Eye (tissue), 1 donor: ENCODE measurements around the gene EFNB2.

Experiments used
- DNase-seq: peaks from one replicate; pipeline ENCODE4 v3.0.0-alpha.2; 2015

The EFNB2 gene

GRCh38 chr13:106479929-106480328 lies 55.5 kb downstream of the EFNB2 start:
- no peak for DNase-seq

DNA sequence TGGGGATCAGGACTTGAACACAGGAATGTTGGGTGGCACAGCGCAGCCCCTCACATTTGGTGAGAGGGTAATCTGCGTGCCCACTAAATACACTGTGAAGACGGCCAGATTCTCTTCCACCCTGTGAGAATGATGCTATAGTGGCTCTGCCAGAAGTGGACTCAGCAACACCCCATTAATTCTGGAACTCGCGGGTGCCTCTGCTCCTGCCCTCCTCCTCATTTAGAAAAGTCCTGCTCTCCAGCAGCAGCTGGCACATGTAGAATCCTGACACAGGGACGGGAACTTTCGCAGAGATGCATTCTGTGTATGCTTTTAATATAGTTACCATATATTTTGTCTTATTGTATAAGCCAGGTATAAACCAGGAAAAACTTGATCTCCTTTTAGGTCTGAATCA lies 57.3 kb downstream of the EFNB2 start:
- no peak for DNase-seq

DNA sequence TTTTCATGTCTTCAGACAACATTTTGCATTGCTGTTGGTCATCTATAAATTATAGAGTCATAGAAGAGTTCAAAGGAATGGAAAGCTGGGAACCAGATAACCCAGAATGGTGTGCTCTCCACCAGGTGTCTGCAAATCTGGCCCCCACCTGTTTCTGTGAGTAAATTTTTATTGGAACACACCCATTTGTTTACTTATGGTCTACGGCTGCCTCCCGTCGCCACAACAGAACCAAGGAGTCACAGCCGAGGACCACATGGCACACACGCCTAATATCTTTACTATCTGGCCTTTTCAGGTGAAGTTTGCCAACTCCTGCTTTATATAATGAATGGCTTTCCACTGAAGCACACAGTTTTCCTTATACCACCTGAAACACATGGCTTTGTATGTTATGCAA lies 58.2 kb downstream of the EFNB2 start:
- no peak for DNase-seq

GRCh38 chr13:106475852-106476251 lies 59.6 kb downstream of the EFNB2 start:
- no peak for DNase-seq

DNA sequence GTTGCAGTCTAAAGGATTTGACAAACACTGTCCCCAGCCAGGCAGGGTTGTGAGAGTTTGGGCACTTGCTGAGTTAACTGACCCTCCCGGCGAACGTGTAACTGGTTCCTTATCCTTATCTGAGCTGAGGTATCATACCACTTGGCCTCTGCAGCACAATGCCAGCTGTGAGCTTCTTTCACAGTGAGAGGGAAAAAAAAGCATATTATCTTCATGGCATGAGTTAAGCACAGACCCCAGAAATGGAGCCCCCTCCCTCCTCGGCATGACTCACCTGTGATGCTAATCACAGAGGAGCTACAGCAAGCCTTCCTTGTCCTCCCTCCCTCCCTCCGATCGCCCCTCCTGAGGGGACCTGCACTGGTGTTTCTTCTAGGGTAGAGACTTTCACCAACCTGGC lies 60.5 kb downstream of the EFNB2 start:
- DNase-seq, result no peak

GRCh38 chr13:106473154-106473553 lies 62.3 kb downstream of the EFNB2 start:
- no peak for DNase-seq

DNA sequence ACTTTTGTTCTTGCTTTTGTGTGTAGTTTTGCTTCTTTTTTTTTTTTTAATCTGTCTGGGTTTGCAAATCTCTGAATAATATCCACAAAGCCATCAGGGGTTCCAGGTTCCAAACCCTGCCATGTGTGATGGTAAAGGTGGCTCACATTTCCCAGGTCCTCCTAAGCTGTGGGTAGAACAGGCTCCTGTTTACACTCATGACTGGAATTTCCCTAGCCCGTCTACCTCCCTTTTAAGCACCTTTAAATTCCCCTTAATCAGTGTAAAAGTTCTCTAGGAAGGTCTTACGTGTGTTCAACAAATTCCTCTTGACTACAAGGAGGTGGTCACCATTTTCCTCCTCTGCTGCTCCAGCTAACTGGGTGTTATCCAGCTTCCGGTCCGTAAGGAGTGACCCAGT lies 62.8 kb downstream of the EFNB2 start:
- DNase-seq, result no peak

- DNase-seq, result peak; percentile 59
These were observed 63.4 kb downstream of the EFNB2 start for GRCh38 chr13:106471957-106472543.

GRCh38 chr13:106470576-106470975 lies 64.9 kb downstream of the EFNB2 start:
- DNase-seq, result no peak

GRCh38 chr13:106468744-106469590 lies 66.5 kb downstream of the EFNB2 start:
- DNase-seq, result no peak

GRCh38 chr13:106468207-106468606 lies 67.3 kb downstream of the EFNB2 start:
- DNase-seq, result no peak

DNA sequence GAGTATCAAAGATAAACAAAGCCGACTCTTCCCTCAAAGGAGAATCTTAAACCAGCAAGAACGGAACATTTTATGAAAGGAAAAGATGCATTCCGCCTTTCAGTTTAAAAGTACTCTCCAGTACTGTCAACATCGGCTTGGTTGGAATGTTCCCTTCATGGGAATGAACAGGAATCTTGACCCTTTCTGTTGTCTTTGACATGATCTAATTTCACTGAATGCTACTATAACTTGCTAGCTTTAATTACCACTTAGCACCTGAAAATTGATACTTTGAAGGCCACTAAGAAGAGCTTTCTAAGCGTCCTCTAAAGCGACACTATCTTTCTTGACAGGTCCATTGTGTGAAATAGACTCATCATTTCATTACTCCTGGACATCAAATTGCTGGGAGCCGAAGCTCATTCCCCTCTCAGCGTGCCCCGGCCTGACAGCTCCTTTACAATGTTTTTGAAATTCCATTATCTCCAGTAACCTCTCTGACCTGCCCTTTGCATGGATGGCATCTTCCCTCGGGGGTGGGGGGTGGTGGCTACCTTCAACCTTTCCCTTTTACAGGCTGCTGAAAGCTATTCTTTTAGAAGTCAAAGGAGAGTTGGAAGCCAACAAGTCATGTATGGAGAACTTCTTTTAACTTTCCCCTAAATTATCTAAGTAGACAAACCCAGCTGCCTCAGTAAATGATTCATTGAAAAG lies 67.9 kb downstream of the EFNB2 start:
- DNase-seq, result peak; percentile 66

- no peak for DNase-seq
These were observed 68.6 kb downstream of the EFNB2 start for GRCh38 chr13:106466691-106467426.

DNA sequence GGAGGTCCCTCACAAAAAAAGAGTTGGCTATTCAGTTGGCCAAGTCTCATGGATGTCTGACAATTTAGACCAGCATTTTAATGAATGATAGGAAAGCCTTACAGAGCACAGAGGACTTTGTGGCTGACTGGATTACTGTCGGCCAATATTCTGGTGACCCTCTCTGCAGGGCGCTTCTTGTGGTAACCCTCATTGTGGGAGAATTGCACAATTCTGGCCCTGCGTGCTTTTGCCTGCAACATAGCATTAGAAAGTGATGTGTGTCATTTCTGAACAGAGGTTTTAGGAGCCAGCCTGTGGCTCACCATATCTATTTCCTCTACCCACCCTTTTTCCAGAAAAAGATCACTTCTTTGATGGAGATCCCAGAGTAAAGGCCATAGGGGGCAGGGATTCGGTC lies 71.4 kb downstream of the EFNB2 start:
- no peak for DNase-seq

DNA sequence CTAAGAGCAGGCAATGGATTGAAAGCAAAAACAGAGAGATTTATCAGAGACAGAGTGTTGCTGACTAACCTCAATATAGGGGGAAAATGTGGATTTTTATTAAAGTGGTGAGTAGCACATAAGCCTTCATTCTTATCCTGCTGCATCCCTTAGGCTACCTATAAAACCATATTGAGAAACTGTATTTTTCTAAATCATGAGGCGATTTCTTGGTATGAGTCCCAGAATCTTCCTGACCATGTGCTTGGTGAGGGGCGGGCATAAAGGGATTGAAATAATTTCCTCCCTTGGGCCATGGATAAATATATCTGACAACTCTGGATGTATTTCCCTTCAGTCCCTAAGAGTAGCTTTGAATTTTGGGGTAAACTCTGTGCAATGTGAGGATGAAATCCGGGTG lies 72.8 kb downstream of the EFNB2 start:
- no peak for DNase-seq

DNA sequence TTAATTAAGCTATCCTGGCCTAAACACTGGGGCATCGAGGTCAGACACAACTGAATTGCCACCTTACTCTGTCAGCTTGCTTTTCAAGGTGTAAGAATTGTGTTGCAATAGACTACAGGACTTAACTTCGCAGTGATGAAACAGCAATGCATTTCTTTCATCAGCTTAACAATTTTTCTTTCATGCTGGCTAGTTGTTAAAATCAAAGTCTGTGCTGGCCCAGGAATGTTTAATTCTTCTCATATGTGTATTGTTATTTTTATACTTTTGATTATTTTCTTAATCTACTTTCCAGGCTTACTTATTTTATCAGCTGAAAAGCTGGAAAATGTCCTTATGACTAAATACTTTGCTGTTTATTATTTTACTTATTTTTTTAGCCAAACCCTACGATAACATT lies 79.7 kb downstream of the EFNB2 start:
- DNase-seq, result no peak

DNA sequence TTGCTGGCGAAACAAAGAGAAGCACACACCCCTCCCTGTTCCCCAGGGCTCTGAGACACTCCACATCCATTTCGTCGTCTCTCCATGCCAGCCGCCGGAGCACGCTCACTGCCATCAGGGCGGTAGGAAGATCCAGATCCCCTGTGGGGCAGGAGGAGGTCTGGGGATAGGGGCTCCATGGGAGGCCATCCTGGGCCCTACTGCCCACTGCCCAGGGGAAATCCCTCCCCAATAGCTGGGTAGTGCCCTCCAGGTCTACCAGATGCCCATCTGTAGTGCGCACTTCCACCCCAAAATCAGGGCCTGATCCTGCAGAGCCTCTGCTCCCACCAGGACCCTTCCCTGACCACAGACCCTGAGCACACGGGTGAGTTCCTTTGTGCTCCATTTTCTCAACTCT lies 80.3 kb downstream of the EFNB2 start:
- no peak for DNase-seq

DNA sequence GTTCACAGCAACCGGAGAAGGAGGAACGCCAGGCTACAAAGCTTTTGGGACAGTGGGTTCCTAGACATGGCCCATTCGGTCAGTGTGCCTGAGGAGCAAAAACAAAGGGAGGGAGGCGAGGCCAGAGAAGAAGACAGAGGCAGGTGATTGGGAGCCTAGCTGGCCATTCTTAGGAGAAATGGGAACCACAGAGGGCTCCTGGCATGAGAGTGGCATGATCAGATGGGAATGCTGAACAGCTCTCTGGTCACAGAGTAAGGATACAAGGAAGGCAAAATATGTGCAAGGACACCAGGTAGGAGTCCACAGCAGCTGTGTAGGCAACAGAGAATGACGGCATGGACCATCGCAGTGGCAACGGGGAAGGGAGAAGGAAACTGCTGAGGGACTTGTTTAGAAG lies 82.4 kb downstream of the EFNB2 start:
- no peak for DNase-seq

- DNase-seq, result no peak
These were observed 84.5 kb downstream of the EFNB2 start for GRCh38 chr13:106450991-106451390.

DNA sequence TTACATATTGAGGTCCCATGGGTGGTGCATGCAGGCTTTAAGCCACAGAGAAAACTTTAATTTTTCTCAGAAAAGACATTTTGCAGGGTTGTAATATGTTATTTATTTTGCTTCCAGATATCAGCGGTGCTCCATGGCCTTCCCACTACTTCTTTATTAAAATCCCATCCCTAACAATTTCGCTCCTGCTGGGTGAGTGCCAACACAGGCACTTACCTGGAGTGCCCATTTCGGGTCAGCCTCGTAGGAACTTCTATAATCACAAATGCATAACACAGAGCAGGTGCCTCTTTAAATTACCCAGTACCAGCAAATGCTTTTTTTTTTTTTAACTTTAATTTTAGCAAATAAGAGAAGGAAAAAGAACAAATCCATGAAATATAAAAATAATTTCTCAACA lies 86.4 kb downstream of the EFNB2 start:
- DNase-seq, result no peak

DNA sequence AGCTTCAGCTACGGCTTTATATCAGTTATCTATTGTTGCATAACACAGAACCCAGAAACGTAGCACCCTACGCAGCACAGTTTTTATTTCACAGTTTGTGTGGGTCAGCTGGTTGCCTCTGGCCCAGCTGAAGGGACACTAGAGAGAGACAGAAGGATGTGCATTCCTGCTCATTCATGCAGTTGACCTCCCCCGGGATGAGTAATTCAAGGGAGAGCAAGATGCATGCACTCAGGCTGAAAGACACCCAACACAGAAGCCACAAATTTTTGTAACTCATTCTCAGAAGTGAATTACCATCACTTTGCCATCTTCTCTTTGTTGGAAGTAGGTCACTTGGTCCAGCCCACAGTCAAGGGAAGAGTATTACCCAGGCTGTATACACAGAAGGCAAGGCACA lies 89.5 kb downstream of the EFNB2 start:
- peak; percentile 80 for DNase-seq

DNA sequence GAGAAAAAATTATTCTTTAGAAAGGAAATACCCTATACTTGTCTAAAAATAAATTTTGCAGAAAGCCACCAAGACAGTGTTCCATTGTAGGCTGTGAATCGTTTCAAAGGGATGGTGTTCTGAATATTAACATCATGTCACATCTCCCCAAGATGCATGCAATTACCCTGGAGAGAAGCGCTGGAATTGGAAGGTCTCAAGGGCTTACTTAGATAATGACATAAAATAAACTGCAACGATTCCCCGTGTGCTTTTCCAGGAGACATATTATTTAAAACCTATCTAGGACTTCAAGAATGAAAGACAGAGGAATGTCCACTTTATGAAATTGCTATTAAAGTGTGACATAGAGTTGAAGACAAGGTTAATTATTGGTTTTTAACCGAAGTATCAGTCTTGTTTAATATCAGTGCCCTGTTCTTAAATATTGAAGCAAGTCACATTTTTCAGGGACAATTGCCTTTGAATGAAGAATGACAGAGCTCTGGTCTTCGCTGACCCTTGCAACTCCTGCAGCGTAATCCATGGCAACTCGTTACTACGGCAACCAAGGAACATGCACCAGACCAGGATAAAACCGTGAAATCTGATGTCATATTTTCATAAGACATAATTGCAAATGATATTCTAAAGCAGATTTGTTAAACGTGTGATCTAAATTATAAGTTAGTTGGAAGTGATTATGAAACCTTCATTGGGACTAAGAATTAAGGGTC lies 91.7 kb downstream of the EFNB2 start:
- peak; percentile 76 for DNase-seq

DNA sequence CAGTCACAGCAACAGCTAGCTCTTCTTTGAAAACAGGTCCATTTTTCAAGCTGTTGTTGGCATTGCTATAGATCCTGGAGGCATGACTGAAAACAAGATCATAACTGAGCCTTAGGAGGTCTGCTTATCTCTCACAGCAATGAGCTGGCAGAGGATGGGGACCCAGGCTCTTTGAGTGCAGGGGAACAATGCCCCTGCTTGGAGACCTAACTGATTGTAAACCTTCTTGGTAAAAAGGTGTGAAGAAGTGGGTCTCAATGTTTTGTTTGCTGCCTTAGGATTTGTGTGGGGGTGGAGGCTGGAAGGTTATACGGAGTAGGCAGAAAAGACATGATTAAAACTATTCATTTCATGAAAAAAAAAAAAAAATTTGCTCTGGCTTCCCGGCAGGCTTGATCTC lies 94.6 kb downstream of the EFNB2 start:
- no peak for DNase-seq
